Progenitor cell of endocrine pancreas (in vitro differentiated cells): Measurements from ENCODE around the gene DBH. TPM values are rescaled to one million over a fixed set of nuclear protein-coding genes. Genes with fewer than 3 reads are reported as not detected.

Source experiments
- DNase-seq: peaks from one replicate; pipeline ENCODE4 v3.0.0; 2021; ENCODE audit warnings: low spot score; ENCODE audit not compliant: unreplicated experiment
- H3K27ac Mint-ChIP-seq: 2 replicates; pipeline ENCODE4 v1.8.0; 2021; ENCODE audit warnings: mild to moderate bottlenecking, moderate library complexity, mixed read lengths
- H3K27me3 Mint-ChIP-seq: 2 replicates; pipeline ENCODE4 v1.8.0; 2021; ENCODE audit warnings: mixed read lengths
- H3K36me3 Mint-ChIP-seq: 2 replicates; pipeline ENCODE4 v1.8.0; 2022; ENCODE audit warnings: mixed read lengths; ENCODE audit not compliant: insufficient read depth
- H3K4me1 Mint-ChIP-seq: 2 replicates; pipeline ENCODE4 v1.8.0; 2021; ENCODE audit warnings: low read depth, mixed read lengths
- H3K4me3 Mint-ChIP-seq: 2 replicates; pipeline ENCODE4 v1.8.0; 2021; ENCODE audit warnings: low read depth, mild to moderate bottlenecking, moderate library complexity, mixed read lengths
- H3K9me3 Mint-ChIP-seq: 2 replicates; pipeline ENCODE4 v1.8.0; 2021; ENCODE audit warnings: low read depth, mixed read lengths
- CTCF ChIP-seq: fragments of 200-600 bp; sonication (generic); IDR thresholded peaks from one replicate; pipeline ENCODE4 v1.5.0; 2021; ENCODE audit warnings: antibody characterized with exemption, mild to moderate bottlenecking; ENCODE audit not compliant: unreplicated experiment
- long read RNA-seq: library from polyadenylated mRNA; unstranded; transcript quantifications from one replicate; pipeline ENCODE4 v2.0.0, GENCODE V29; 2020
- total RNA-seq: library from RNA; stranded (reverse); gene quantifications from 2 replicates; pipeline ENCODE4 v1.2.1, GENCODE V29; 2021

DBH gene
- total RNA-seq: not detected in 2 replicates
- long read RNA-seq: 0 reads

GRCh38 chr9:133635533-133636531 is at the start of gene DBH:
Gene DBH (plus strand): TSS chr9:133636363. CDS start chr9:133636372, 9 bp downstream.
- Mint-ChIP-seq H3K27me3 (peaks cover 31% of the 10 kb centered on the region), H3K27ac (no peak within 1 kb of the TSS), H3K4me1 (no peaks in the 10 kb centered on the region), H3K36me3 (no peaks in the 10 kb centered on the region), H3K9me3 (no peaks in the 10 kb centered on the region), H3K4me3 (no peak within 1 kb of the TSS)
- TF ChIP-seq CTCF: no peak
- DNase-seq: no peak

GRCh38 chr9:133587051-133587450 is 49.1 kb upstream of the DBH start:
- Mint-ChIP-seq H3K9me3 (peaks cover 5% of the 10 kb centered on the region), H3K27ac (peak overlapping the region; percentile 77), H3K27me3 (peaks cover 14% of the 10 kb centered on the region), H3K36me3 (peaks cover 2% of the 10 kb centered on the region), H3K4me3 (no peak overlapping the region), H3K4me1 (peaks cover 9% of the 10 kb centered on the region)
- DNase-seq: no peak
- no peak for TF ChIP-seq CTCF

GRCh38 chr9:133587466-133587865 is 48.7 kb upstream of the DBH start:
- no peak overlapping the region for H3K4me3 Mint-ChIP-seq
- no peak for TF ChIP-seq CTCF
- peaks cover 9% of the 10 kb centered on the region for H3K4me1 Mint-ChIP-seq
- no peak overlapping the region for H3K27ac Mint-ChIP-seq
- H3K27me3 Mint-ChIP-seq: peaks cover 13% of the 10 kb centered on the region
- peaks cover 5% of the 10 kb centered on the region for H3K9me3 Mint-ChIP-seq
- H3K36me3 Mint-ChIP-seq: peaks cover 2% of the 10 kb centered on the region
- DNase-seq: no peak

- Mint-ChIP-seq H3K4me3 (no peak overlapping the region), H3K36me3 (peaks cover 2% of the 10 kb centered on the region), H3K27ac (no peak overlapping the region), H3K27me3 (peaks cover 17% of the 10 kb centered on the region), H3K4me1 (peaks cover 5% of the 10 kb centered on the region), H3K9me3 (peaks cover 5% of the 10 kb centered on the region)
- peak; percentile 46 for TF ChIP-seq CTCF
- no peak for DNase-seq
Observed at GRCh38 chr9:133589454-133590227, 46.5 kb upstream of the DBH start.

GRCh38 chr9:133590231-133590855 is 45.8 kb upstream of the DBH start:
- Mint-ChIP-seq H3K4me1 (peaks cover 2% of the 10 kb centered on the region), H3K36me3 (peaks cover 2% of the 10 kb centered on the region), H3K27ac (no peak overlapping the region), H3K4me3 (no peak overlapping the region), H3K9me3 (peaks cover 5% of the 10 kb centered on the region), H3K27me3 (peaks cover 17% of the 10 kb centered on the region)
- TF ChIP-seq CTCF: no peak
- no peak for DNase-seq
